GM19467 (cell line): ENCODE results near the gene LZTS2.

Experiments used
- ATAC-seq: cut with Tn5 transposase; IDR thresholded peaks from one replicate; pipeline ENCODE4 v1.9.1; 2021; ENCODE audit warnings: mild to moderate bottlenecking, moderate library complexity; ENCODE audit not compliant: unreplicated experiment

LZTS2 gene

DNA sequence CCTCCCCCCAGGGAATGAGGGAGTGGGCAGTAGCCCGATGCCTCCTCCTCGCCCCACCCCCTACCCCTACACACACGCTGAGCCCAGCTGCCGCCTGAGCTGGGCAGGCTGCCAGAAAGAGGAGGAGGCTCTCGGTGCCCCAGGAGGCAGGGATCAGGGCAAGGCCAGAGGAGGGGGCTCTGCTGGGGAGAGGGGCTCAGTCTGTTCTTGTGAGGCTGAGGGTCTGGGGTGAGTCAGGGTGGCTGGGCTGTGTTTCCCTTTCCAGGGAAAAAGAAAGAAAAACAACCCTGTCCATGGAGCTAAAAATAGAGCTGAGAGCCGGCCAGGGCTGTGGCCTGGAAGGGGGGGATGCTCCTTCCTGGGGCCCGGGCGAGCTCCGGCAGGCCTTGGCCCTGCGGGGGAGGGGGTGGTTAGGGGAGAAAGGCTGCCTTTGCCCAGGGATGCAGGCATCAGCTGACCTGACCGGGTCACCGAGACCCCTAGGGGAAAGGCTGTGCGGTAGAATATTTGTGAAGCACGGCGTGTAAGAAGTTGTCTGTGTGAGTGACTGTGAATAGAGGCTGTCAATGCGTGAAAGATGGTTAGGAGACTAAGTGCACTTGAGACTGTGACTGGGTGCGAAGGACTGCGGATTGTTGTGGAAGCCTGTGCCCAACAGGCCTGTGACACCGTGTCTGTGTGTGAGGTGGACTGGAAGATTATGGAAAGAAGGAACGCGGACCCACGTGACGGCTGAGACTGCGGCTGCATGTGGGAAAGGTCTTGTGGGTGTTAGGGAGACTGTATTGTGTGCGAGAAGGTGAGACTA is 1.2 kb upstream of the LZTS2 start:
- no peak for ATAC-seq

DNA sequence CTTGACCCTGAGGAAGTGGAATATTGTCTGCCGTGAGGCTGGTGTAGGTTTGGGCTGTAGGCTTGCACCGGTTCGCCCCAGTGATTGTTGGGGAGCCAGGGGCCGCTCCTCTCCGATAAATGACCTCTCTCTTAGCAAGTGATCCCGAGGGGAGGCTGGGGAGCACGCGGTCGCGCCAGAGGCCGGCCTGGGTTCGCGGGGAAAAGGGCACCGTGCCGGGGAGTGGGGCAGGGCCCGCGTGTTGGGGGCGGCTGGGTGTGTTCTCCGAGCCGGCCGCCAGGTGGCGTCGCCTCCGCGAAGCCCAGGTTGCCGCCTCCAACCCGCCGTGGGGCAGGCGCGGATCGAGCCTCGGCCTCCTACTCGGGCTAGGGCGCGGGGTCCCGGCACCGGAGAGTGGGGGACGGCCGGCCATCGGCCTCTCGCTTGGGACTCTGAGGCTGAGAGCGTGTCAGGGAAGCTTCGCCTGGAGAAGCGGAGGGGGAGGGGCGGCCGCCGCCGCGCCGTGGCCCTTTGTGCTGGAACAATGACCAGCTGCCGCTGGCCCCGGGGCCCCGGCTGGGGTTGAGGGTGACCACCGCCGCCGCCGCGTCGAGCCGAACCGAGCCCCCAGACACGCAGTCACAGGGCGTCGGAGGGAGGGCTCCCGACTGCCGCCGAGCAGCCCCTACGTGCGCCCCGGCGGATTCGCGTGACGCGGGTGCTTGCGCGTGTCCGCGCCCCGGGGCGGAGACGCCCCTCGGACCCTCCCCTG is 442 bp upstream of the LZTS2 start:
- ATAC-seq = peak; percentile 44

GRCh38 chr10:101000127-101000914 is 713 bp downstream of the LZTS2 start:
- no peak for ATAC-seq

DNA sequence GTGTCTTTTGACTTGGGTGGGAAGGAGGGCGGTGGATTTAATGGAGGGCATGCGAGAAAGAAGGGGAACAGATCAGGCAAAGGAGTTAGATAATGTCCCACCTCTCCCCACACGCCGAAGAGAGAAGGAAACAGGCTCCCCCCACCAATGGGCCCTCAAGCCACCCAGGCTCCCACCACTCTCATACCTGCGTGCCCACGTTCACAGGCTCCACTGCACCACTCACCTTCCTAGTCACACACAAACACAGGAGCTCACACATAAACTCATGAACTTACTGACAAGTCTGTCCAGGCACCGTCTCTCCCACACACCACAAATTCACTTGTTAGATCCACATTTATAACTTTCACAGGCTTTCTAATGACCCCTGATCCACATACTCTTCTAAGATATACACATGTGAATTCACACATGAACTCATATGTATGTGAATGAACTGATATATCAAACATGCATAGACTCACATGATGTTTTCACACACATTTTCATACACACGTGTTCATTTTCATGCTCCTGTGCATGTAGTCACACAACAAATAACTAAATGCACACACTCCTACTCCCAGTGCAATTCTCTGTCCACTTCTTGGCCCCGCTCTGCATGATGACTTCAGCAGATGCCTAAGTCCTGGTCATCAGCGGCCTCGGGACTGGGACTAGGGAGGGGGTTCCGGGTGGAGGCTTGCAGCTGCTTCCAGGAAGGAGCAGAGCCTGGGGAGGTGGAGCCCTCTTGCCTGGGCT is 1.5 kb downstream of the LZTS2 start:
- ATAC-seq = no peak

DNA sequence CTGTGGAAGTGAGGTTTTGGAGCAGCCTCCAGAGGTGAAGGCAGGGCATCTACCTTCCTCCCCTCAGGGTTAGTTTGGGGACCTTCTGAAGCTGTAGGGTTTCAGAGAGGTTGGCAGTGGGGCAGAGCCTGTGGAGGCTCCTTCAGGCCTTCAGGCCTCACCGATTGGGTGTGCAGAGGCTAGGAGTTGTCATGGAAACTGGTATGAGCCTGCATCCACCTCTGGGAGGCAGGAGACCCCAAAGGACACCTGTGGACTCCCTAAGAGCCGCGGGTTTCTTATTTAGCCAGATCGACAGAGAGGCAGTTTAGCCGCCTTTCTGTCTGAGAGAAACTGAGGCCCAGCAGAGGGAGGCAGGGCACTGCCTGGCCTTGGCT is 2.0 kb downstream of the LZTS2 start:
- ATAC-seq = no peak

DNA sequence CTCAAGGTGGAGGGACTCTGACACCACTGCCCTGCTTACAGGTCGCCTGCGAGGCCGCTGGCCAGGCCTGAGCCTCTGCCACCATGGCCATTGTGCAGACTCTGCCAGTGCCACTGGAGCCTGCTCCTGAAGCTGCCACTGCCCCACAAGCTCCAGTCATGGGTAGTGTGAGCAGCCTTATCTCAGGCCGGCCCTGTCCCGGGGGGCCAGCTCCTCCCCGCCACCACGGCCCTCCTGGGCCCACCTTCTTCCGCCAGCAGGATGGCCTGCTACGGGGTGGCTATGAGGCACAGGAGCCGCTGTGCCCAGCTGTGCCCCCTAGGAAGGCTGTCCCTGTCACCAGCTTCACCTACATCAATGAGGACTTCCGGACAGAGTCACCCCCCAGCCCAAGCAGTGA is 2.8 kb downstream of the LZTS2 start:
- no peak for ATAC-seq

GRCh38 chr10:101003639-101004206 is 4.1 kb downstream of the LZTS2 start:
- no peak for ATAC-seq

DNA sequence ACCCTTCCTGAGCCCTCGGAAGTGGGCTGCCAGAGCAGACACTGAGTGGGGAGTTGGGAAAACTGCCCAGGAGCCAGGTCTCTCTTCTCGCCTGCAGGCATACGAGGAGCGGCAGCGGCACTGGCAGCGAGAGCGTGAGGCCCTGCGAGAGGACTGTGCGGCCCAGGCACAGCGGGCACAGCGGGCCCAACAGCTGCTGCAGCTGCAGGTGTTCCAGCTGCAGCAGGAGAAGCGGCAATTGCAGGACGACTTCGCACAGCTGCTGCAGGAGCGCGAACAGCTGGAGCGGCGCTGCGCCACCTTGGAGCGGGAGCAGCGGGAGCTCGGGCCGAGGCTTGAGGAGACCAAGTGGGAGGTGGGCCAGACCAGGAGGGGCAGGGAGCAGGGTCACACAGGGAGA is 5.8 kb downstream of the LZTS2 start:
- no peak for ATAC-seq

- ATAC-seq = no peak
Measured at GRCh38 chr10:101005869-101006567, 6.4 kb downstream of the LZTS2 start.

DNA sequence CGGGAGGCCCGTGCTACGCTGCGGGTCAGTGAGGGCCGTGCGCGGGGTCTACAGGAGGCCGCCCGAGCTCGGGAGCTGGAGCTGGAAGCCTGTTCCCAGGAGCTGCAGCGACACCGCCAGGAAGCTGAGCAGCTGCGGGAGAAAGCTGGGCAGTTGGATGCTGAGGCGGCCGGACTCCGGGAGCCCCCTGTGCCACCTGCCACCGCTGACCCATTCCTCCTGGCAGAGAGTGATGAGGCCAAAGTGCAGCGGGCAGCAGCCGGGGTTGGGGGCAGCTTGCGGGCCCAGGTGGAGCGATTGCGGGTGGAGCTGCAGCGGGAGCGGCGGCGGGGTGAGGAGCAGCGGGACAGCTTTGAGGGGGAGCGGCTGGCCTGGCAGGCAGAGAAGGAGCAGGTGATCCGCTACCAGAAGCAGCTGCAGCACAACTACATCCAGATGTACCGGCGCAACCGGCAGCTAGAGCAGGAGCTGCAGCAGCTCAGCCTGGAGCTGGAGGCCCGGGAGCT is 7.0 kb downstream of the LZTS2 start:
- no peak for ATAC-seq

DNA sequence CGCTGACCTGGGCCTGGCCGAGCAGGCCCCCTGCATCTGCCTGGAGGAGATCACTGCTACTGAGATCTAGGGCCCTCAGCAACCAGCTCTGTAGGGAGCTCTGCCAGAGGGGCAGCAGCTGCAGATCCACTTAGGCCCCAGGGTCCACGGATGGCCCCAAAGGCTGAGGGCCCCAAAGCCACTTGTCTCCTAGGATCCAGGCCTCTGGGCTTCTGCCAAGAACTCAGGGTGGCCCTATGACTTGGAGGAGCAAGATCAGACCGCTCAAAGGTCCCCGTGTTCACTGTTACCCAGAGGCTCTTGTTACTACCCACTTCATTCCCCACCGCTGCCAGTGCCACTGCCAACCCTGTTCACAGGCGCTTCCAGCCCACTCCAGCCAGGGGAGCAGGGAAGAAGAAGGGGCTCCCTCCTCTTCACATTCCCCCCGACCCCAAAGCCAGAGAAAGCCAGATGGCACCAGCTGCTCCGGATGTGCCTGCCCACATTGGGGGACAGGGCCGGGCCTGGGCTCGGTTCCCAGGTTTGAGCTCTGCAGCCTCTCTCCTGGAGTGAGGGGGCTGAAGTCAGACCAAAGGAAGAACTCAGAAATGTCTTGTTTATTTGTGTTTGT is 7.6 kb downstream of the LZTS2 start:
- ATAC-seq = no peak

DNA sequence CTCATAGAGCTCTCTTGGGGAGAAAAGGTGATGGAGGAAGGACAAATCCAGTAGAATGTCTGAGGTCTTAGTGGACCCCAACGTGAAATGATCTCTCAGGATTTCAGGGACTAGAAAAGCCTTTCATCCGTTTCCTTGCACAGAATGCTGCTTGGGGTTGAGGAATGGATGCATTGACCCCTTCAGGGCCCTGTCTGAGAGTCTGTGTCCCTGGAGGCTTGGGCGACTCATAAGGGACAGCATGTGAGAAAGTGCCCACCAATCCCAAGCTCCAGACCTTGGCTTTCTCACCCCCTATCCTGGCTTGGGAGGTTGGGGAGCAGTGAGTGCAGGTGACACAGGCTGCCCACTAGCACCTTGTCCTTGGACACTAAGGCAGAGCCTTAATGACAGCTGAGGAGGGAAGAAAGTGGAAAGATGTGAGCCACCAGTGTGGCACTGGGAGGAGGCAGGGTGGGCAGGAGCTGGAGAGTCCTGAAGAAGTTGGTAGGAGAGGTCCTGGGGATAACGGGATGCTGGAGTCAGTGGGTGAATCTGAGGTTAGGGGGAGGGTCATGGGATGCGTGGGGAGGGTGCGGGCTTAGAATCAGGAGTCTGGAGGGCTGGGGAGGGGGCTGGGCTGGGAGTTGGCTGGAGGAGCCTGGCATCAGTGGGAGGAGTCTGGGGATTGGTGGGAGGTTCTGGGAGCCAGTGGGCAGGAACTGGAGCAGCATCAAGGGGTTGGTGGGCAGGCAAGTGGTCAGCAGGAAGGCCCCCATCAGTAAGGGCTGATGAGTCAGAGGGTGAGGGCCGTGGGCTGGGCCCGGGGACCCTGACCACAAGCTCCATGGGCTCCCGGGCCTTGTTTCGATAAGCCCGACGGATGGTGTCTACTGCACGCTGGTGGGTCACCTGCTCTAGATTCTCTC is 8.6 kb downstream of the LZTS2 start:
- ATAC-seq = no peak

- no peak for ATAC-seq
Measured at GRCh38 chr10:101008823-101009423, 9.3 kb downstream of the LZTS2 start.

DNA sequence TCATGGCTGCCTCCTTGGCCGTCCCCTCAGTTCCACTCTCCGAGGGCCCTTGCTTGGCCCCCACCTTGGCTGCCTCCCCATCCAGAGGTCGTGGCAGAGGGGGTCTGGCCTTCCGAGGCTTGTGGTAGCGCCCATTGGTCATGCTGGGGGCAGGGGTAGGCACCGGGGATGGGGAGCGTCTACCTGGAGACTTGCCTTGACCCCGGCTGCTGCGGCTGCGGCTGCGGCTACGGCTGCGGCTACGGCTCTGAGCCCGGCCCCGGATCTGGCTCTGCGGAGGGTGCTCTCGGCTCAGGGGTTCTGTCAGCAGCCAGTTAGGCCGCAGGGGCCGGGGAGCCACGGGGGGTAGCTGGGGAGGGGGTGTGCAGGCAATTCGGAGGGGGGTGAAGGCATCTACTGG is 10.7 kb downstream of the LZTS2 start:
- ATAC-seq = no peak

DNA sequence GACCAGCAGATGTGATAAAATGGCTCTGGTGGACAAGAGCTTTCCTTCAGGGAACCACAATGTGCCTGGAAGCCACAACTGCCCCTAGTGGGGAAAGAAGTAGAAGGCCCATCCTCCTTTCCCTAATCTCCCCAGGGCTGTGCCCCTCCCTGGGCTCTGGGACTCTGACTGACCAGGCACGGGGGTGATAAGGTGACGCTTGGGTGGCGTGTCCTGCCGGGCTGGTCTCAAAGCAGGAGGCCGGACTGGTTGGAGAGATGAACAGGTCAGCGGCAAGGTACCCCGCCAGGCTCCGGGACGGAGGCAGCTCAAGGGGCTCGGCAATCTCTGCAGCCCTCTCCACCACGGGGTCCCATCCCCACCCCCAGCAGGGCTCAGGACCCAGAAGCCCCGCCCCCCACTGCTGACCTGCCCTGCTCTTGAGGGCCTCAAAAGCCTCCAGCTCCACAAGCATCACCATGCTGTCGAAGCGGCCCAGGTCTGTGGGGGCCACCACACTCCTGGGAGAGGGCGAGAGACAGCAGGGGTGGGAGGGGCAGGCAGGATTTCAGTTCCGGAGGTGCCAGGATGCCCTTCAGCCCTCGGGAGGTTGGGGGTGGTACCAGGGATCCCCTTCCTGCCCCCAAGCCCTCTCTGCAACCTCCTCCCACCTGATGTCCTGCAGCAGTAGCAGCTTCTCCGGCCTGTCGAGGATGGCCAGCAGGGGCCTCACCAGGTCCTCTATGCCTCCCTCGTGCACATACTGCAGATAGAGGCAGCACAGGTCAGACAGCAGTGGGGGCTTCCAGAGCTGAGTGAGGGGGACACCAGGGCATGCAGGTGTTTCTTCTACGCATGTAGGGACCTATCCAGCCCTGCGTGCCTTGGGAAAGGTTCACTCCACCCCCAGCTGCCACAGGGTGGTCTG is 12.2 kb downstream of the LZTS2 start:
- no peak for ATAC-seq

DNA sequence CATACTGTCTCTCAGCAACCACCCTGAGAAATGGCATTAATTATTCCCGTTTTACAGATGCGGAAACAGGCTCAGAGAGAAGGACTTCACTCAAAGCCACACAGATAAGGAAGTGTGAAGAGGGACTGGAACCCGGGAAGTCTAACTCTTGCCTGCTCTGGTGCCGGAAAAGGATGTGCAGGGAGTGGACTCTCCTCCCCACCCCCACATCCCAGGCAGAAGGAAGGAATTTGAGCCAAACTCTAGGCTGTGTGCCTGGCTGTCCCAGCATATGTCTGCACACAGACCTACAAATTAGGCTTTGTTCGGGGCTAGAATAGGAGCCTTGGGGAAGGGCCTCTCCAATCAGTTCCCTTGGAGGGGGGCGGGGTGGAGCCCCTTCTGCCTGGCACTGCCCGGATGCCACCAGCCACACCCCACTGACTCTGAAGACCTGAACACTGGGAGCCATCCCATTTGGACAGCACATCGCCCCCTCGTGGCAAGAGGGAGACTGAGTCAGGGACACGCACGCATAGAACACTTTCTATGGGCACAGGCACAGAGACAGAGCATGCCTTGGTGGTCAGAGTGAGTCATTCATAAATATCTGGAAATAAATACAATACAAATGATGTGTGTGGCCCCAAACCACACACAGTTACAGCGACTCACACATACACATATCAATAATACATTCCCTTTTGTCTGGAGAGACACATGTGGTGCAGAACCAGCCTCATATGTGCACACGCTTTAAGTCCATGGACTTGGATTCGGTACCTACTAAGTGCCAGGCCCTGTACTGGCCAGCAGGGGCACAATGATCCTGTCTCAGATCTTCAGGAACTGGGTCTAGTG is 13.1 kb downstream of the LZTS2 start:
- ATAC-seq = peak; percentile 77
